Measurements from ENCODE around the gene M1AP. TPM values are rescaled to one million over a fixed set of nuclear protein-coding genes. Genes with fewer than 3 reads are reported as not detected.
"Not testable (repeated sequence)": the region's sequence is repeated elsewhere in the genome, so short reads cannot be mapped to it uniquely, and the experiment has no call there.

Gene M1AP
- total RNA-seq, 1 donor from 2014 or later: 4.9 TPM

GRCh38 chr2:74645344-74645743 is 2.8 kb downstream of the M1AP start:
- Histone ChIP-seq H3K4me3 (no peak overlapping the region), H3K4me1 (no peaks in the 10 kb centered on the region), H3K27ac (no peak overlapping the region), H3K36me3 (no peaks in the 10 kb centered on the region), H3K27me3 (no peaks in the 10 kb centered on the region), H3K9me3 (no peaks in the 10 kb centered on the region)
- intact Hi-C loops (cut with DNase I): no loop called here
- TF ChIP-seq CTCF (IDR thresholded peaks at IDR 0.05) (no peak), POLR2A (IDR thresholded peaks at IDR 0.05) (no peak)
- no peak for DNase-seq (ENCODE audit: extremely low spot score in 2 of 2)

- no peak for DNase-seq (ENCODE audit: extremely low spot score in 2 of 2)
- intact Hi-C loops (cut with DNase I): no loop called here
- Histone ChIP-seq H3K4me1 (no peaks in the 10 kb centered on the region), H3K4me3 (no peak overlapping the region), H3K9me3 (no peaks in the 10 kb centered on the region), H3K27ac (no peak overlapping the region), H3K36me3 (no peaks in the 10 kb centered on the region), H3K27me3 (no peaks in the 10 kb centered on the region)
- TF ChIP-seq POLR2AphosphoS5 (IDR thresholded peaks at IDR 0.05; ENCODE audit: insufficient read depth in 1 of 2, low read depth in 1 of 2): no peak
- TF ChIP-seq POLR2A (IDR thresholded peaks at IDR 0.05): no peak
- no peak for TF ChIP-seq CTCF (IDR thresholded peaks at IDR 0.05)
Measured at GRCh38 chr2:74639550-74639949, 8.6 kb downstream of the M1AP start.

GRCh38 chr2:74632939-74633312 is 15.2 kb downstream of the M1AP start:
- intact Hi-C loops (cut with DNase I): no loop called here
- Histone ChIP-seq H3K36me3 (no peaks in the 10 kb centered on the region), H3K27ac (no peak overlapping the region), H3K27me3 (no peaks in the 10 kb centered on the region), H3K4me3 (no peak overlapping the region), H3K4me1 (no peaks in the 10 kb centered on the region), H3K9me3 (no peaks in the 10 kb centered on the region)
- TF ChIP-seq POLR2AphosphoS5 (IDR thresholded peaks at IDR 0.05; ENCODE audit: insufficient read depth in 1 of 2, low read depth in 1 of 2) (no peak), CTCF (IDR thresholded peaks at IDR 0.05) (no peak), POLR2A (IDR thresholded peaks at IDR 0.05) (no peak)
- DNase-seq (ENCODE audit: extremely low spot score in 2 of 2): no peak

- intact Hi-C loops (cut with DNase I): no loop called here
- no peak for DNase-seq (ENCODE audit: extremely low spot score in 2 of 2)
- Histone ChIP-seq H3K36me3 (no peaks in the 10 kb centered on the region), H3K4me1 (no peaks in the 10 kb centered on the region), H3K4me3 (no peak overlapping the region), H3K27me3 (no peaks in the 10 kb centered on the region), H3K9me3 (no peaks in the 10 kb centered on the region), H3K27ac (no peak overlapping the region)
- TF ChIP-seq POLR2A (IDR thresholded peaks at IDR 0.05): no peak
- TF ChIP-seq POLR2AphosphoS5 (IDR thresholded peaks at IDR 0.05; ENCODE audit: insufficient read depth in 1 of 2, low read depth in 1 of 2): no peak
- no peak for TF ChIP-seq CTCF (IDR thresholded peaks at IDR 0.05)
Measured at GRCh38 chr2:74632209-74632938, 15.8 kb downstream of the M1AP start.

GRCh38 chr2:74630454-74630853 is 17.7 kb downstream of the M1AP start:
- intact Hi-C loops (cut with DNase I); H3K27me3 ChIP-seq; H3K36me3 ChIP-seq; H3K9me3 ChIP-seq; H3K27ac ChIP-seq; H3K4me1 ChIP-seq; H3K4me3 ChIP-seq; DNase-seq (ENCODE audit: extremely low spot score in 2 of 2): not testable (repeated sequence)
